WTC11 (cell line): ENCODE data around the gene UBTD1.

Experiments used
- CREM ChIP-seq: sonication (generic); formaldehyde crosslinking; IDR thresholded peaks from 2 replicates; pipeline ENCODE4 v1.8.1; 2022; ENCODE audit warnings: mild to moderate bottlenecking, missing genetic modification reagents, moderate library complexity
- CTCF ChIP-seq: fragments of 200-600 bp; IDR thresholded peaks from 2 replicates; pipeline ENCODE4 v1.8.0; 2022; ENCODE audit warnings: antibody characterized with exemption
- IRF1 ChIP-seq: sonication (generic); formaldehyde crosslinking; IDR thresholded peaks from 2 replicates; pipeline ENCODE4 v1.8.0; 2023; ENCODE audit warnings: missing genetic modification reagents
- ZNF396 ChIP-seq: fragments of 250-450 bp; sonication (Bioruptor Pico); IDR thresholded peaks from 2 replicates; pipeline ENCODE4 v1.8.0; 2021; ENCODE audit warnings: mild to moderate bottlenecking, moderate library complexity, borderline replicate concordance
- ZNF425 ChIP-seq: fragments of 250-450 bp; sonication (Bioruptor Pico); conservative IDR thresholded peaks from 2 replicates; pipeline ENCODE4 v1.9.0; 2021; ENCODE audit warnings: mild to moderate bottlenecking

GRCh38 chr10:97475936-97476594 is 22.7 kb upstream of the UBTD1 start:
- no peak for TF ChIP-seq CTCF
- TF ChIP-seq ZNF425 (CRISPR knock-in tag): no peak
- TF ChIP-seq CREM: no peak
- no peak for TF ChIP-seq IRF1 (CRISPR knock-in tag)
- no peak for TF ChIP-seq ZNF396
